H1 (cell line): Measurements from ENCODE around the gene RALGAPA1. TPM values are rescaled to one million over a fixed set of nuclear protein-coding genes. Genes with fewer than 3 reads are reported as not detected.

Experiments
- RAD21 ChIP-seq, 2 experiments: IDR thresholded peaks in 1 of 2; conservative IDR thresholded peaks in 1 of 2; 2 replicates each; pipeline ENCODE4 v1.6.1; 2011; ENCODE audit warnings: low read depth in 2 of 2, low read length in 2 of 2, improper control_type of control experiment in 1 of 2, inconsistent platforms in 1 of 2, mild to moderate bottlenecking in 1 of 2, moderate library complexity in 1 of 2
- polyA plus RNA-seq, 7 experiments: library from polyadenylated mRNA; depleted of rRNA in 3 of 7; stranded (reverse) in 5 of 7; unstranded in 2 of 7; fragments of >200 nt in 5 of 7; fragments of 200-250 nt in 2 of 7; gene quantifications; 1 replicate in 5 of 7; 2 replicates in 1 of 7; 4 replicates in 1 of 7; pipeline versions ENCODE4 v1.2.1 to v1.2.3, GENCODE V29; 2011 to 2013; ENCODE audit warnings: missing spikeins in 2 of 7, mixed read lengths in 2 of 7
- total RNA-seq: library from RNA; stranded (reverse); fragmentation: NEBNext Ultra II Directional; extraction: Animal tissue kit (Norgen Biotek cat#: 25700); gene quantifications from 2 replicates; pipeline ENCODE4 v1.2.1, GENCODE V29; 2021

The RALGAPA1 gene
- total and polyA plus RNA-seq, 2 of the 8 experiments (the other 6 are each of a cell fraction or from before 2014, with no cell fraction given), result 4.2 to 26.7 TPM

GRCh38 chr14:35766700-35767082, 42.4 kb downstream of the RALGAPA1 start (continued):
- TF ChIP-seq RAD21 (IDR thresholded peaks at IDR 0.05 in 1 of 2, conservative IDR thresholded peaks at IDR 0.05 in 1 of 2; ENCODE audit: low read depth in 2 of 2, low read length in 2 of 2), result no peak
